IMR-90 (cell line): ENCODE data around the gene CDKN2B-AS1. TPM values are rescaled to one million over a fixed set of nuclear protein-coding genes. Genes with fewer than 3 reads are reported as not detected.

ENCODE experiments used
- ATAC-seq: fragments of 200-7000 bp; cut with Tn5 transposase; 2 replicates; pipeline ENCODE4 v1.9.1; 2020; ENCODE audit warnings: low read depth, mild to moderate bottlenecking, moderate library complexity
- BruUV-seq: library from RNA; stranded (reverse); fragments of 400-500 nt; replicated peaks from 2 replicates; lab custom pipeline; 2021; lab: Mats Ljungman, UMichigan
- CTCF ChIA-PET: fragments of 300-600 bp; formaldehyde crosslinking; extraction: SDS; loops from one replicate; lab custom pipeline; 2021; ENCODE audit warnings: antibody characterized with exemption; lab: Yijun Ruan, JAX
- POLR2A ChIA-PET: fragments of 300-600 bp; sonication (Branson Sonifier 250); formaldehyde crosslinking; loops from one replicate; lab custom pipeline; 2022; ENCODE audit warnings: antibody characterized with exemption; ENCODE audit not compliant: unreplicated experiment; lab: Charles Lee
- DNase-seq: peaks from one replicate; pipeline ENCODE4 v3.0.0; 2013
- H2AFZ ChIP-seq: replicated peaks from 2 replicates; pipeline ENCODE3; 2013; ENCODE audit warnings: low read length, mild to moderate bottlenecking; ENCODE audit not compliant: poor library complexity
- H2AK5ac ChIP-seq: 2 replicates; pipeline ENCODE4 v1.6.1; 2013; ENCODE audit warnings: low read depth, low read length, inconsistent platforms
- H2AK9ac ChIP-seq: replicated peaks from 2 replicates; pipeline ENCODE3; 2013; ENCODE audit warnings: mild to moderate bottlenecking, low read depth, low read length, moderate library complexity; ENCODE audit not compliant: poor library complexity
- H2BK120ac ChIP-seq: 2 replicates; pipeline ENCODE4 v1.6.1; 2013; ENCODE audit warnings: low read depth, low read length, inconsistent platforms
- H2BK15ac ChIP-seq: 3 replicates; pipeline ENCODE4 v1.6.1; 2013; ENCODE audit warnings: low read depth, low read length, inconsistent platforms
- H2BK20ac ChIP-seq: 2 replicates; pipeline ENCODE4 v1.6.1; 2013; ENCODE audit warnings: low read depth, mild to moderate bottlenecking, inconsistent platforms, low read length, moderate library complexity
- H2BK5ac ChIP-seq: 2 replicates; pipeline ENCODE4 v1.6.1; 2013; ENCODE audit warnings: mild to moderate bottlenecking, low read depth, low read length, inconsistent platforms; ENCODE audit not compliant: poor library complexity, severe bottlenecking
- H3K14ac ChIP-seq: replicated peaks from 2 replicates; pipeline ENCODE4 v1.6.1; 2013; ENCODE audit warnings: low read depth, low read length, inconsistent platforms
- H3K18ac ChIP-seq: 2 replicates; pipeline ENCODE4 v1.6.1; 2013; ENCODE audit warnings: low read depth, low read length, control low read depth
- H3K23ac ChIP-seq: 2 replicates; pipeline ENCODE4 v1.6.1; 2013; ENCODE audit warnings: low read depth, low read length, inconsistent platforms
- H3K27ac ChIP-seq: 2 replicates; pipeline ENCODE4 v1.5.1; 2013; ENCODE audit warnings: mild to moderate bottlenecking, control low read depth, low read length; ENCODE audit not compliant: insufficient read depth
- H3K27me3 ChIP-seq: 2 replicates; pipeline ENCODE4 v1.6.1; 2013; ENCODE audit warnings: low read length; ENCODE audit not compliant: control insufficient read depth, insufficient read depth
- H3K36me3 ChIP-seq: 2 replicates; pipeline ENCODE4 v1.6.1; 2013; ENCODE audit warnings: low read length, mixed read lengths; ENCODE audit not compliant: control insufficient read depth, insufficient read depth
- H3K4ac ChIP-seq: 2 replicates; pipeline ENCODE4 v1.6.1; 2013; ENCODE audit warnings: low read depth, low read length, inconsistent platforms
- H3K4me1 ChIP-seq: 2 replicates; pipeline ENCODE4 v1.6.1; 2013; ENCODE audit warnings: low read length, mixed read lengths; ENCODE audit not compliant: control insufficient read depth, insufficient read depth
- H3K4me2 ChIP-seq: 2 replicates; pipeline ENCODE4 v1.6.1; 2013; ENCODE audit warnings: low read depth, mild to moderate bottlenecking, control low read depth, low read length, moderate library complexity
- H3K4me3 ChIP-seq: 2 replicates; pipeline ENCODE4 v1.5.1; 2013; ENCODE audit warnings: low read depth, mild to moderate bottlenecking, control low read depth, low read length, moderate library complexity; ENCODE audit not compliant: insufficient read depth
- H3K56ac ChIP-seq: 2 replicates; pipeline ENCODE4 v1.6.1; 2013; ENCODE audit warnings: low read length, inconsistent platforms; ENCODE audit not compliant: insufficient read depth; ENCODE audit errors: extremely low read depth
- H3K79me1 ChIP-seq, 2 experiments: 2 replicates each; pipeline ENCODE4 v1.6.1; 2013; ENCODE audit warnings: low read length in 2 of 2, inconsistent platforms in 1 of 2, low read depth in 1 of 2
- H3K9ac ChIP-seq: 2 replicates; pipeline ENCODE4 v1.6.1; 2013; ENCODE audit warnings: low read depth, low read length, control low read depth
- H3K9me1 ChIP-seq: 2 replicates; pipeline ENCODE4 v1.6.1; 2013; ENCODE audit warnings: low read length, inconsistent platforms; ENCODE audit not compliant: insufficient read depth
- H3K9me3 ChIP-seq: 2 replicates; pipeline ENCODE4 v1.6.1; 2013; ENCODE audit warnings: low read length; ENCODE audit not compliant: control insufficient read depth, insufficient read depth
- H4K20me1 ChIP-seq: 2 replicates; pipeline ENCODE4 v1.6.1; 2013; ENCODE audit warnings: low read length, inconsistent platforms; ENCODE audit not compliant: insufficient read depth
- H4K5ac ChIP-seq: 2 replicates; pipeline ENCODE4 v1.6.1; 2013; ENCODE audit warnings: mild to moderate bottlenecking, low read depth, low read length, control low read depth
- H4K8ac ChIP-seq, 2 experiments: 2 replicates each; pipeline ENCODE4 v1.6.1; 2013; ENCODE audit warnings: low read depth in 2 of 2, low read length in 2 of 2, control low read depth in 1 of 2, inconsistent platforms in 1 of 2
- H4K91ac ChIP-seq: 2 replicates; pipeline ENCODE4 v1.6.1; 2013; ENCODE audit warnings: low read depth, low read length, inconsistent platforms; ENCODE audit not compliant: insufficient read depth
- CEBPB ChIP-seq: IDR thresholded peaks from 2 replicates; pipeline ENCODE4 v1.6.1; 2012; ENCODE audit warnings: low read depth, low read length, improper control_type of control experiment
- CHD1 ChIP-seq: IDR thresholded peaks from 2 replicates; pipeline ENCODE4 v1.6.1; 2012; ENCODE audit warnings: low read depth, low read length, improper control_type of control experiment
- ELK1 ChIP-seq: fragments of 150-350 bp; IDR thresholded peaks from 2 replicates; pipeline ENCODE4 v1.6.1; 2016; ENCODE audit warnings: low read depth, mild to moderate bottlenecking, low read length, moderate library complexity, borderline replicate concordance
- FOS ChIP-seq: fragments of 150-350 bp; IDR thresholded peaks from 2 replicates; pipeline ENCODE4 v1.6.1; 2016; ENCODE audit warnings: low read depth, low read length
- MXI1 ChIP-seq: IDR thresholded peaks from 2 replicates; pipeline ENCODE4 v1.6.1; 2012; ENCODE audit warnings: low read depth, mild to moderate bottlenecking, low read length, moderate library complexity, borderline replicate concordance
- USF2 ChIP-seq: fragments of 150-350 bp; IDR thresholded peaks from 2 replicates; pipeline ENCODE4 v1.6.1; 2017; ENCODE audit warnings: mild to moderate bottlenecking, antibody characterized with exemption, low read length, low read depth
- WGBS, 2 experiments: methylation state at CpG; one replicate each; pipeline versions ENCODE4 v1.1.5 to v1.1.7; 2013; ENCODE audit warnings: missing lambda C conversion rate in 2 of 2; ENCODE audit not compliant: insufficient read length in 1 of 2; ENCODE audit errors: extremely low coverage in 2 of 2; 5-methylcytosine and 5-hydroxymethylcytosine counted together
- dilution Hi-C: fragments of 300-500 bp; cut with HindIII; formaldehyde crosslinking; loops from one replicate; pipeline ENCODE4 v1.14.3; 2018; ENCODE audit warnings: low sequenced_read_pairs; ENCODE audit not compliant: unreplicated experiment
- in situ Hi-C: fragments of 300-500 bp; cut with MboI; formaldehyde crosslinking; loops from 3 replicates; pipeline ENCODE4 v1.14.3; 2019; ENCODE audit warnings: low sequenced_read_pairs, inconsistent platforms, mixed read lengths
- intact Hi-C: fragments of 100-400 bp; cut with micrococcal nuclease; formaldehyde crosslinking; loops from 2 replicates; pipeline ENCODE4 v1.10.0; 2022
- polyA plus RNA-seq, 3 experiments: library from polyadenylated mRNA; depleted of rRNA; stranded (reverse); fragments of >200 nt; gene quantifications; 2 replicates each; pipeline ENCODE4 v1.2.3, GENCODE V29; 2012; ENCODE audit warnings: low replicate concordance in 1 of 3
- total RNA-seq: library from RNA; depleted of rRNA; stranded (reverse); fragments of >200 nt; gene quantifications from 2 replicates; pipeline ENCODE4 v1.2.3, GENCODE V29; 2012

CDKN2B-AS1 gene
- total and polyA plus RNA-seq, 2 of the 4 experiments (the other 2 are of a cell fraction), result 1.0 to 1.1 TPM

- 60% methylated on average over 1 of the region's 4 CpGs; no CpG with 5 or more reads in 1 of the 2 experiments for WGBS, 2 experiments
Observed at GRCh38 chr9:22079873-22080341, 85.3 kb downstream of the CDKN2B-AS1 start.

More at GRCh38 chr9:22079873-22080341, 85.3 kb downstream of the CDKN2B-AS1 start:
- in situ Hi-C loops, result no loop called here
- H4K5ac ChIP-seq, result peak overlapping the region; percentile 62; the same call in 1 of the 2 replicates
- H3K56ac ChIP-seq, result no peak overlapping the region
- no peak overlapping the region for H3K4me2 ChIP-seq
- H3K4me3 ChIP-seq, result no peak overlapping the region
- peak overlapping the region; percentile 26 for H2BK5ac ChIP-seq
- no peak for TF ChIP-seq MXI1
- TF ChIP-seq FOS, result no peak
- no peak for TF ChIP-seq ELK1
- peak; percentile 82 for TF ChIP-seq CEBPB
- no peak for TF ChIP-seq CHD1
- TF ChIP-seq USF2, result no peak
- H3K27me3 ChIP-seq, result no peaks in the 10 kb centered on the region
- BruUV-seq, result no TSS peak
- no peaks in the 10 kb centered on the region for H3K36me3 ChIP-seq
- no peaks in the 10 kb centered on the region for H3K9me1 ChIP-seq
- peak overlapping the region; percentile 74; the same call in 1 of the 2 replicates for H3K18ac ChIP-seq
- H2AK9ac ChIP-seq, result no peak overlapping the region
- H2BK15ac ChIP-seq, result peak overlapping the region; percentile 45; the same call in 2 of the 3 replicates
- H2AFZ ChIP-seq, result no peak overlapping the region
- ChIA-PET CTCF (interaction anchor here (1.5 kb wide), 1 partner anchor 11 kb away, joined by 3 read pairs; no protein-coding TSS in a partner anchor), POLR2A (interaction anchor here (0.6 kb wide), 1 partner anchor 71 kb away, joined by 5 read pairs; the partner anchor contains the start of gene CDKN2B)
- H3K9ac ChIP-seq, result no peak overlapping the region
- dilution Hi-C loops, result no loop called here
- intact Hi-C loops, result no loop called here
- peak overlapping the region; percentile 43; the same call in 1 of the 2 replicates for H3K14ac ChIP-seq
- H3K9me3 ChIP-seq, result no peaks in the 10 kb centered on the region
- H2BK20ac ChIP-seq, result peak overlapping the region; percentile 39; the same call in 1 of the 2 replicates
- H3K27ac ChIP-seq, result no peak overlapping the region
- no peak overlapping the region for H3K23ac ChIP-seq
- peak overlapping the region; percentile 58; the same call in 1 of the 2 replicates for H2AK5ac ChIP-seq
- H2BK120ac ChIP-seq, result peak overlapping the region; percentile 80
- ATAC-seq, result peak; percentile 48
- peak overlapping the region; percentile 67 for H3K4ac ChIP-seq
- peaks cover 6% of the 10 kb centered on the region for H3K4me1 ChIP-seq
- H4K20me1 ChIP-seq, result no peaks in the 10 kb centered on the region
- DNase-seq, result peak; percentile 87
- no peaks in the 10 kb centered on the region for H3K79me1 ChIP-seq
- peak overlapping the region; percentile 69 to 71; a peak in 2 of 4 replicates for H4K8ac ChIP-seq
- peak overlapping the region; percentile 67 for H4K91ac ChIP-seq
